HEK293 (cell line): Measurements from ENCODE around the gene TOMM40L.

ENCODE experiments used
- CTCF ChIA-PET: fragments of 350-600 bp; formaldehyde crosslinking; extraction: SDS; loops from one replicate; lab custom pipeline; 2021; ENCODE audit warnings: antibody characterized with exemption; lab: Yijun Ruan, JAX
- POLR2A ChIA-PET: fragments of 300-600 bp; formaldehyde crosslinking; extraction: SDS; loops from one replicate; lab custom pipeline; 2020; ENCODE audit warnings: antibody characterized with exemption, inconsistent platforms; lab: Yijun Ruan, JAX
- H3K27ac ChIP-seq: fragments of 200-500 bp; sonication (Bioruptor generic); 2 replicates; pipeline ENCODE4 v1.5.1; 2014; ENCODE audit warnings: low read depth, low read length, control low read depth, inconsistent platforms; ENCODE audit errors: extremely low read depth
- H3K36me3 ChIP-seq, 2 experiments: fragments of 200-500 bp in 1 of 2; sonication (Bioruptor generic) in 1 of 2; 1 replicate in 1 of 2; 2 replicates in 1 of 2; pipeline ENCODE4 v1.5.1; 2014 to 2017; ENCODE audit warnings: inconsistent platforms in 2 of 2, low read length in 2 of 2; ENCODE audit not compliant: control insufficient read depth in 2 of 2, insufficient read depth in 1 of 2
- H3K4me1 ChIP-seq: fragments of 200-500 bp; sonication (Bioruptor generic); 2 replicates; pipeline ENCODE4 v1.5.1; 2014; ENCODE audit warnings: mild to moderate bottlenecking, low read length, inconsistent platforms; ENCODE audit not compliant: control insufficient read depth, insufficient read depth
- H3K4me3 ChIP-seq: 2 replicates; pipeline ENCODE4 v1.5.1; 2011; ENCODE audit warnings: low read depth, mild to moderate bottlenecking, control low read depth, low read length, moderate library complexity
- H3K9me3 ChIP-seq: fragments of 200-500 bp; sonication (Bioruptor generic); 2 replicates; pipeline ENCODE4 v1.5.1; 2014; ENCODE audit warnings: low read depth, low read length, inconsistent platforms; ENCODE audit not compliant: control insufficient read depth, insufficient read depth
- AEBP2 ChIP-seq: fragments of 450-650 bp; formaldehyde crosslinking; IDR thresholded peaks from 2 replicates; pipeline ENCODE4 v1.5.1; 2016; ENCODE audit warnings: missing biosample characterization, missing genetic modification characterization, borderline replicate concordance
- GLIS1 ChIP-seq: fragments of 450-650 bp; formaldehyde crosslinking; IDR thresholded peaks from 2 replicates; pipeline ENCODE4 v1.5.1; 2016; ENCODE audit warnings: missing biosample characterization, missing genetic modification characterization
- KLF10 ChIP-seq: fragments of 450-650 bp; IDR thresholded peaks from 2 replicates; pipeline ENCODE4 v1.5.1; 2018; ENCODE audit warnings: missing biosample characterization, mild to moderate bottlenecking, missing genetic modification characterization
- PRDM4 ChIP-seq: fragments of 450-650 bp; formaldehyde crosslinking; IDR thresholded peaks from 2 replicates; pipeline ENCODE4 v1.5.1; 2017; ENCODE audit warnings: missing biosample characterization, missing genetic modification characterization
- RBAK ChIP-seq: fragments of 450-650 bp; formaldehyde crosslinking; IDR thresholded peaks from 2 replicates; pipeline ENCODE4 v1.5.1; 2016; ENCODE audit warnings: missing biosample characterization, missing genetic modification characterization
- ZEB2 ChIP-seq: fragments of 450-650 bp; formaldehyde crosslinking; IDR thresholded peaks from 2 replicates; pipeline ENCODE4 v1.5.1; 2016; ENCODE audit warnings: missing biosample characterization, missing genetic modification characterization
- ZIC2 ChIP-seq: fragments of 450-650 bp; formaldehyde crosslinking; IDR thresholded peaks from 2 replicates; pipeline ENCODE4 v1.5.1; 2016; ENCODE audit warnings: missing biosample characterization, missing genetic modification characterization
- ZNF155 ChIP-seq: fragments of 450-650 bp; formaldehyde crosslinking; IDR thresholded peaks from 2 replicates; pipeline ENCODE4 v1.5.1; 2016; ENCODE audit warnings: missing biosample characterization, missing genetic modification characterization
- ZNF157 ChIP-seq: fragments of 450-650 bp; formaldehyde crosslinking; IDR thresholded peaks from 2 replicates; pipeline ENCODE4 v1.5.1; 2016; ENCODE audit warnings: missing biosample characterization, missing genetic modification characterization
- ZNF292 ChIP-seq: fragments of 450-650 bp; formaldehyde crosslinking; IDR thresholded peaks from 2 replicates; pipeline ENCODE4 v1.5.1; 2016; ENCODE audit warnings: low read depth, missing biosample characterization, missing genetic modification characterization, borderline replicate concordance
- ZNF335 ChIP-seq: fragments of 450-650 bp; formaldehyde crosslinking; conservative IDR thresholded peaks from 2 replicates; pipeline ENCODE4 v1.5.1; 2016; ENCODE audit warnings: missing biosample characterization, missing genetic modification characterization
- ZNF354C ChIP-seq: fragments of 450-650 bp; formaldehyde crosslinking; IDR thresholded peaks from 2 replicates; pipeline ENCODE4 v1.5.1; 2016; ENCODE audit warnings: missing biosample characterization, missing genetic modification characterization, low read depth, borderline replicate concordance
- ZNF362 ChIP-seq: fragments of 450-650 bp; formaldehyde crosslinking; IDR thresholded peaks from 2 replicates; pipeline ENCODE4 v1.5.1; 2016; ENCODE audit warnings: missing biosample characterization, missing genetic modification characterization
- ZNF449 ChIP-seq: fragments of 450-650 bp; formaldehyde crosslinking; IDR thresholded peaks from 2 replicates; pipeline ENCODE4 v1.5.1; 2017; ENCODE audit warnings: missing biosample characterization, mild to moderate bottlenecking, missing genetic modification characterization, moderate library complexity
- ZNF48 ChIP-seq: fragments of 450-650 bp; formaldehyde crosslinking; IDR thresholded peaks from 2 replicates; pipeline ENCODE4 v1.5.1; 2016; ENCODE audit warnings: missing biosample characterization, missing genetic modification characterization
- ZNF510 ChIP-seq: fragments of 450-650 bp; formaldehyde crosslinking; IDR thresholded peaks from 2 replicates; pipeline ENCODE4 v1.5.1; 2018; ENCODE audit warnings: mild to moderate bottlenecking, missing genetic modification characterization, missing biosample characterization; ENCODE audit not compliant: insufficient replicate concordance
- ZNF610 ChIP-seq: fragments of 450-650 bp; formaldehyde crosslinking; IDR thresholded peaks from 2 replicates; pipeline ENCODE4 v1.5.1; 2016; ENCODE audit warnings: missing biosample characterization, missing genetic modification characterization, borderline replicate concordance
- ZSCAN30 ChIP-seq: fragments of 450-650 bp; IDR thresholded peaks from 2 replicates; pipeline ENCODE4 v1.5.1; 2018; ENCODE audit warnings: missing biosample characterization, mild to moderate bottlenecking, missing genetic modification characterization, moderate library complexity
- TF ChIP-seq, protein P1 (sequence below): fragments of 450-650 bp; formaldehyde crosslinking; IDR thresholded peaks from 2 replicates; pipeline ENCODE4 v1.5.1; 2016; ENCODE audit warnings: missing biosample characterization, missing genetic modification characterization, low read depth

The TOMM40L gene

GRCh38 chr1:161187311-161187710 lies 38.5 kb upstream of the TOMM40L start:
- no peaks in the 10 kb centered on the region for H3K9me3 ChIP-seq
- no peak overlapping the region for H3K27ac ChIP-seq
- H3K4me3 ChIP-seq, result no peak overlapping the region
- ChIA-PET POLR2A (no interaction called here), CTCF (interaction anchor here (0.6 to 1.9 kb wide), 3 partner anchors 21 to 42 kb away, joined by 4 to 8 read pairs (median 6); partner anchors contain the start of gene PPOX)
- no peak for TF ChIP-seq ZEB2 (tag by site-specific recombination)
- no peak for TF ChIP-seq AEBP2 (tag by site-specific recombination)
- no peak for TF ChIP-seq PRDM4 (tag by site-specific recombination)
- no peak for TF ChIP-seq KLF10 (tag by site-specific recombination)
- TF ChIP-seq ZNF157 (tag by site-specific recombination), result no peak
- TF ChIP-seq ZNF610 (tag by site-specific recombination), result no peak
- no peak for TF ChIP-seq ZSCAN30 (tag by site-specific recombination)
- no peak for TF ChIP-seq GLIS1 (tag by site-specific recombination)
- no peak for TF ChIP-seq ZIC2
- TF ChIP-seq ZNF362 (tag by site-specific recombination), result no peak
- TF ChIP-seq ZNF335 (tag by site-specific recombination), result no peak
- no peak for TF ChIP-seq ZNF354C (tag by site-specific recombination)
- no peak for TF ChIP-seq RBAK (tag by site-specific recombination)
- TF ChIP-seq ZNF155, result no peak
- no peak for TF ChIP-seq ZNF48 (tag by site-specific recombination)
- no peak for TF ChIP-seq ZNF292 (tag by site-specific recombination)
- TF ChIP-seq, protein P1, sequence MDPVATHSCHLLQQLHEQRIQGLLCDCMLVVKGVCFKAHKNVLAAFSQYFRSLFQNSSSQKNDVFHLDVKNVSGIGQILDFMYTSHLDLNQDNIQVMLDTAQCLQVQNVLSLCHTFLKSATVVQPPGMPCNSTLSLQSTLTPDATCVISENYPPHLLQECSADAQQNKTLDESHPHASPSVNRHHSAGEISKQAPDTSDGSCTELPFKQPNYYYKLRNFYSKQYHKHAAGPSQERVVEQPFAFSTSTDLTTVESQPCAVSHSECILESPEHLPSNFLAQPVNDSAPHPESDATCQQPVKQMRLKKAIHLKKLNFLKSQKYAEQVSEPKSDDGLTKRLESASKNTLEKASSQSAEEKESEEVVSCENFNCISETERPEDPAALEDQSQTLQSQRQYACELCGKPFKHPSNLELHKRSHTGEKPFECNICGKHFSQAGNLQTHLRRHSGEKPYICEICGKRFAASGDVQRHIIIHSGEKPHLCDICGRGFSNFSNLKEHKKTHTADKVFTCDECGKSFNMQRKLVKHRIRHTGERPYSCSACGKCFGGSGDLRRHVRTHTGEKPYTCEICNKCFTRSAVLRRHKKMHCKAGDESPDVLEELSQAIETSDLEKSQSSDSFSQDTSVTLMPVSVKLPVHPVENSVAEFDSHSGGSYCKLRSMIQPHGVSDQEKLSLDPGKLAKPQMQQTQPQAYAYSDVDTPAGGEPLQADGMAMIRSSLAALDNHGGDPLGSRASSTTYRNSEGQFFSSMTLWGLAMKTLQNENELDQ (tag by site-specific recombination), result no peak
- TF ChIP-seq ZNF510 (tag by site-specific recombination), result no peak
- TF ChIP-seq ZNF449, result no peak
- H3K4me1 ChIP-seq, result no peaks in the 10 kb centered on the region
- H3K36me3 ChIP-seq, result no peaks in the 10 kb centered on the region
